ENCODE results near the gene TNFSF4. TPM values are rescaled to one million over a fixed set of nuclear protein-coding genes. Genes with fewer than 3 reads are reported as not detected.

TNFSF4 gene
- polyA plus RNA-seq, 1 of the 3 experiments (the other 2 are of a cell fraction): 25.9 TPM

- no peaks in the 10 kb centered on the region for H3K79me2 ChIP-seq (ENCODE audit: insufficient read depth)
- ChIA-PET POLR2A (no interaction called here), CTCF (no interaction called here)
- no peak overlapping the region for H3K9ac ChIP-seq
- H3K4me2 ChIP-seq: no peak overlapping the region
- H3K27me3 ChIP-seq (ENCODE audit: insufficient read depth): no peaks in the 10 kb centered on the region
- H3K9me3 ChIP-seq: peaks cover 14% of the 10 kb centered on the region; the same call in 1 of the 2 replicates
- H3F3A ChIP-seq (replicated peaks; ENCODE audit: insufficient read depth): no peaks in the 10 kb centered on the region
- no peaks in the 10 kb centered on the region for H3K4me1 ChIP-seq (ENCODE audit: control insufficient read depth in 1 of 2, insufficient read depth in 2 of 2, low read depth in 1 of 2, low read length in 1 of 2)
- H3K4me3 ChIP-seq (ENCODE audit: low read depth in 2 of 2, low read length in 1 of 2): no peak overlapping the region
- H4K20me1 ChIP-seq (ENCODE audit: insufficient read depth): no peaks in the 10 kb centered on the region
- H2AFZ ChIP-seq (ENCODE audit: low read depth): no peak overlapping the region
- TF ChIP-seq NRF1 (IDR thresholded peaks at IDR 0.05; ENCODE audit: low read depth, low read length): no peak
- no peak for TF ChIP-seq FOXJ3 (CRISPR knock-in tag; IDR thresholded peaks at IDR 0.05)
- TF ChIP-seq TCF12 (IDR thresholded peaks at IDR 0.05): no peak
- no peak for DNase-seq
- H3K27ac ChIP-seq (ENCODE audit: low read depth in 2 of 2, low read length in 1 of 2): no peak overlapping the region
- no peaks in the 10 kb centered on the region for H3K36me3 ChIP-seq (replicated peaks in 1 of 2; ENCODE audit: control insufficient read depth in 1 of 2, insufficient read depth in 2 of 2, low read length in 1 of 2)
- 25% methylated on average over 6 of the region's 6 CpGs for WGBS (ENCODE audit: low lambda C conversion rate)
- H3K9me2 ChIP-seq: no peaks in the 10 kb centered on the region
Measured at GRCh38 chr1:173241528-173242347, 34.6 kb upstream of the TNFSF4 start.

GRCh38 chr1:173240609-173241008 is 33.5 kb upstream of the TNFSF4 start:
- Histone ChIP-seq H4K20me1 (ENCODE audit: insufficient read depth) (no peaks in the 10 kb centered on the region), H3K4me2 (no peak overlapping the region), H3K27me3 (ENCODE audit: insufficient read depth) (no peaks in the 10 kb centered on the region), H3K9ac (no peak overlapping the region), H3K36me3 (replicated peaks in 1 of 2; ENCODE audit: control insufficient read depth in 1 of 2, insufficient read depth in 2 of 2, low read length in 1 of 2) (no peaks in the 10 kb centered on the region), H3K9me2 (no peaks in the 10 kb centered on the region), H3K79me2 (ENCODE audit: insufficient read depth) (no peaks in the 10 kb centered on the region), H3K9me3 (peaks cover 14% of the 10 kb centered on the region; the same call in 1 of the 2 replicates), H3F3A (replicated peaks; ENCODE audit: insufficient read depth) (no peaks in the 10 kb centered on the region), H2AFZ (ENCODE audit: low read depth) (no peak overlapping the region), H3K27ac (ENCODE audit: low read depth in 2 of 2, low read length in 1 of 2) (no peak overlapping the region), H3K4me1 (ENCODE audit: control insufficient read depth in 1 of 2, insufficient read depth in 2 of 2, low read depth in 1 of 2, low read length in 1 of 2) (no peaks in the 10 kb centered on the region), H3K4me3 (ENCODE audit: low read depth in 2 of 2, low read length in 1 of 2) (no peak overlapping the region)
- CTCF ChIA-PET: no interaction called here
- POLR2A ChIA-PET: no interaction called here
- DNase-seq: no peak
- TF ChIP-seq NFIC (IDR thresholded peaks at IDR 0.05; ENCODE audit: borderline replicate concordance) (no peak), CHD2 (IDR thresholded peaks at IDR 0.05; ENCODE audit: low read length, partially characterized antibody) (no peak), RXRA (IDR thresholded peaks at IDR 0.05; ENCODE audit: borderline replicate concordance, low read depth) (no peak), MEF2A (IDR thresholded peaks at IDR 0.05; ENCODE audit: borderline replicate concordance, low read depth) (no peak), JUND (IDR thresholded peaks at IDR 0.05) (no peak), GABPA (IDR thresholded peaks at IDR 0.05; ENCODE audit: low read depth) (no peak), SIN3A (IDR thresholded peaks at IDR 0.05; ENCODE audit: borderline replicate concordance, low read depth, low read length) (no peak), TCF12 (IDR thresholded peaks at IDR 0.05) (no peak), FOXM1 (IDR thresholded peaks at IDR 0.05; ENCODE audit: low read depth) (no peak), FOXJ3 (CRISPR knock-in tag; IDR thresholded peaks at IDR 0.05) (no peak), TEAD4 (IDR thresholded peaks at IDR 0.05; ENCODE audit: borderline replicate concordance, insufficient read depth) (no peak), NRF1 (IDR thresholded peaks at IDR 0.05; ENCODE audit: low read depth, low read length) (no peak), TAF1 (IDR thresholded peaks at IDR 0.05; ENCODE audit: borderline replicate concordance, low read depth, low read length) (no peak), MXI1 (IDR thresholded peaks at IDR 0.05; ENCODE audit: low read depth, low read length) (no peak), FOSL2 (IDR thresholded peaks at IDR 0.05; ENCODE audit: borderline replicate concordance, low read depth) (no peak)
- TF ChIP-seq, protein P1, sequence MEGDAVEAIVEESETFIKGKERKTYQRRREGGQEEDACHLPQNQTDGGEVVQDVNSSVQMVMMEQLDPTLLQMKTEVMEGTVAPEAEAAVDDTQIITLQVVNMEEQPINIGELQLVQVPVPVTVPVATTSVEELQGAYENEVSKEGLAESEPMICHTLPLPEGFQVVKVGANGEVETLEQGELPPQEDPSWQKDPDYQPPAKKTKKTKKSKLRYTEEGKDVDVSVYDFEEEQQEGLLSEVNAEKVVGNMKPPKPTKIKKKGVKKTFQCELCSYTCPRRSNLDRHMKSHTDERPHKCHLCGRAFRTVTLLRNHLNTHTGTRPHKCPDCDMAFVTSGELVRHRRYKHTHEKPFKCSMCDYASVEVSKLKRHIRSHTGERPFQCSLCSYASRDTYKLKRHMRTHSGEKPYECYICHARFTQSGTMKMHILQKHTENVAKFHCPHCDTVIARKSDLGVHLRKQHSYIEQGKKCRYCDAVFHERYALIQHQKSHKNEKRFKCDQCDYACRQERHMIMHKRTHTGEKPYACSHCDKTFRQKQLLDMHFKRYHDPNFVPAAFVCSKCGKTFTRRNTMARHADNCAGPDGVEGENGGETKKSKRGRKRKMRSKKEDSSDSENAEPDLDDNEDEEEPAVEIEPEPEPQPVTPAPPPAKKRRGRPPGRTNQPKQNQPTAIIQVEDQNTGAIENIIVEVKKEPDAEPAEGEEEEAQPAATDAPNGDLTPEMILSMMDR (IDR thresholded peaks at IDR 0.05): no peak
- TF ChIP-seq, protein P2, sequence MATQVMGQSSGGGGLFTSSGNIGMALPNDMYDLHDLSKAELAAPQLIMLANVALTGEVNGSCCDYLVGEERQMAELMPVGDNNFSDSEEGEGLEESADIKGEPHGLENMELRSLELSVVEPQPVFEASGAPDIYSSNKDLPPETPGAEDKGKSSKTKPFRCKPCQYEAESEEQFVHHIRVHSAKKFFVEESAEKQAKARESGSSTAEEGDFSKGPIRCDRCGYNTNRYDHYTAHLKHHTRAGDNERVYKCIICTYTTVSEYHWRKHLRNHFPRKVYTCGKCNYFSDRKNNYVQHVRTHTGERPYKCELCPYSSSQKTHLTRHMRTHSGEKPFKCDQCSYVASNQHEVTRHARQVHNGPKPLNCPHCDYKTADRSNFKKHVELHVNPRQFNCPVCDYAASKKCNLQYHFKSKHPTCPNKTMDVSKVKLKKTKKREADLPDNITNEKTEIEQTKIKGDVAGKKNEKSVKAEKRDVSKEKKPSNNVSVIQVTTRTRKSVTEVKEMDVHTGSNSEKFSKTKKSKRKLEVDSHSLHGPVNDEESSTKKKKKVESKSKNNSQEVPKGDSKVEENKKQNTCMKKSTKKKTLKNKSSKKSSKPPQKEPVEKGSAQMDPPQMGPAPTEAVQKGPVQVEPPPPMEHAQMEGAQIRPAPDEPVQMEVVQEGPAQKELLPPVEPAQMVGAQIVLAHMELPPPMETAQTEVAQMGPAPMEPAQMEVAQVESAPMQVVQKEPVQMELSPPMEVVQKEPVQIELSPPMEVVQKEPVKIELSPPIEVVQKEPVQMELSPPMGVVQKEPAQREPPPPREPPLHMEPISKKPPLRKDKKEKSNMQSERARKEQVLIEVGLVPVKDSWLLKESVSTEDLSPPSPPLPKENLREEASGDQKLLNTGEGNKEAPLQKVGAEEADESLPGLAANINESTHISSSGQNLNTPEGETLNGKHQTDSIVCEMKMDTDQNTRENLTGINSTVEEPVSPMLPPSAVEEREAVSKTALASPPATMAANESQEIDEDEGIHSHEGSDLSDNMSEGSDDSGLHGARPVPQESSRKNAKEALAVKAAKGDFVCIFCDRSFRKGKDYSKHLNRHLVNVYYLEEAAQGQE (IDR thresholded peaks at IDR 0.05; ENCODE audit: low read depth, low read length): no peak

Data from SK-N-SH (cell line).